HepG2 (cell line): ENCODE measurements around the gene ACP1. TPM values are rescaled to one million over a fixed set of nuclear protein-coding genes. Genes with fewer than 3 reads are reported as not detected.

ENCODE experiments used
- ATAC-seq: fragments of 200-7000 bp; cut with Tn5 transposase; 3 replicates; pipeline ENCODE4 v1.9.1; 2020; ENCODE audit warnings: mild to moderate bottlenecking, moderate library complexity
- BruUV-seq: library from RNA; stranded (reverse); fragments of 400-500 nt; replicated peaks from 2 replicates; lab custom pipeline; 2021; lab: Mats Ljungman, UMichigan
- CTCF ChIA-PET: fragments of 300-600 bp; formaldehyde crosslinking; extraction: SDS; loops from one replicate; lab custom pipeline; 2021; ENCODE audit warnings: low total read pairs, inconsistent platforms, low intra/inter-chr PET ratio; lab: Yijun Ruan, JAX
- POLR2A ChIA-PET: fragments of 350-600 bp; sonication (Branson Sonifier 250); formaldehyde crosslinking; loops from one replicate; lab custom pipeline; 2020; ENCODE audit warnings: antibody characterized with exemption, inconsistent platforms; lab: Yijun Ruan, JAX
- DNase-seq: peaks from one replicate; pipeline ENCODE4 v3.0.0-alpha.2; 2015; ENCODE audit warnings: low spot score
- FAIRE-seq: peaks from 3 replicates; lab custom pipeline; 2011; peaks lifted over from hg19 to GRCh38; lab: Jason Lieb, UNC
- H2AFZ ChIP-seq: one replicate; pipeline ENCODE4 v1.6.1; 2011; ENCODE audit warnings: low read length, inconsistent platforms
- H3K27ac ChIP-seq: fragments of 300-600 bp; 3 replicates; pipeline ENCODE4 v1.8.0; 2011; ENCODE audit warnings: mixed run types, mild to moderate bottlenecking, mixed read lengths, low read length, inconsistent platforms; ENCODE audit not compliant: insufficient read depth; ENCODE audit errors: extremely low read length
- H3K27me3 ChIP-seq, 2 experiments: fragments of 200-600 bp in 1 of 2; 2 replicates in 1 of 2; 3 replicates in 1 of 2; pipeline versions ENCODE4 v1.6.0 to v1.8.0; 2011; ENCODE audit warnings: low read length in 2 of 2, mild to moderate bottlenecking in 2 of 2, moderate library complexity in 2 of 2, inconsistent platforms in 1 of 2; ENCODE audit not compliant: insufficient read depth in 2 of 2, control insufficient read depth in 1 of 2
- H3K36me3 ChIP-seq, 2 experiments: fragments of 200-600 bp in 1 of 2; replicated peaks in 1 of 2; 2 replicates in 1 of 2; 3 replicates in 1 of 2; pipeline versions ENCODE4 v1.5.1 to v1.8.0; 2011; ENCODE audit warnings: low read length in 2 of 2, inconsistent platforms in 1 of 2; ENCODE audit not compliant: insufficient read depth in 2 of 2, control insufficient read depth in 1 of 2
- H3K4me1 ChIP-seq: 2 replicates; pipeline ENCODE4 v1.5.1; 2012; ENCODE audit warnings: low read length, inconsistent platforms; ENCODE audit not compliant: insufficient read depth
- H3K4me2 ChIP-seq: 2 replicates; pipeline ENCODE4 v1.6.0; 2011; ENCODE audit warnings: low read depth, low read length, inconsistent platforms
- H3K4me3 ChIP-seq, 3 experiments: fragments of 200-600 bp in 1 of 3; sonication (generic), shearing (Covaris generic) in 1 of 3; replicated peaks in 1 of 3; 2 replicates each; pipeline ENCODE4 v1.5.1; 2011 to 2016; ENCODE audit warnings: low read length in 3 of 3, inconsistent platforms in 2 of 3, low read depth in 2 of 3, mild to moderate bottlenecking in 2 of 3, control low read depth in 1 of 3, mixed read lengths in 1 of 3; ENCODE audit not compliant: insufficient read depth in 1 of 3
- H3K79me2 ChIP-seq: one replicate; pipeline ENCODE4 v1.6.1; 2011; ENCODE audit warnings: low read length, inconsistent platforms; ENCODE audit not compliant: insufficient read depth
- H3K9ac ChIP-seq: 2 replicates; pipeline ENCODE4 v1.6.0; 2011; ENCODE audit warnings: mild to moderate bottlenecking, low read depth, low read length, inconsistent platforms; ENCODE audit not compliant: insufficient read depth
- H3K9me3 ChIP-seq: 2 replicates; pipeline ENCODE4 v1.5.1; 2012; ENCODE audit warnings: mild to moderate bottlenecking, low read length
- H4K20me1 ChIP-seq: 2 replicates; pipeline ENCODE4 v1.6.0; 2011; ENCODE audit warnings: inconsistent platforms, mild to moderate bottlenecking, low read length, moderate library complexity; ENCODE audit not compliant: insufficient read depth
- AGO2 ChIP-seq: fragments of 200-400 bp; formaldehyde crosslinking; optimal IDR thresholded peaks from 2 replicates; pipeline ENCODE3; 2017; ENCODE audit warnings: mild to moderate bottlenecking, low read depth, low read length, moderate library complexity
- GFI1 ChIP-seq: sonication (generic); formaldehyde crosslinking; IDR thresholded peaks from 2 replicates; pipeline ENCODE4 v1.5.0; 2020; ENCODE audit warnings: missing genetic modification reagents, mild to moderate bottlenecking, borderline replicate concordance
- KDM2A ChIP-seq: sonication (generic); formaldehyde crosslinking; IDR thresholded peaks from 2 replicates; pipeline ENCODE4 v1.4.0; 2020; ENCODE audit warnings: low read depth, missing genetic modification reagents, borderline replicate concordance
- NBN ChIP-seq: fragments of 450-650 bp; conservative IDR thresholded peaks from 2 replicates; pipeline ENCODE4 v1.6.1; 2017
- NR1H2 ChIP-seq: sonication (generic); formaldehyde crosslinking; IDR thresholded peaks from 2 replicates; pipeline ENCODE4 v1.8.1; 2022; ENCODE audit warnings: low read depth, missing genetic modification reagents, borderline replicate concordance
- POLR2A ChIP-seq, 2 experiments: IDR thresholded peaks; 2 replicates each; pipeline ENCODE4 v1.6.1; 2011; ENCODE audit warnings: low read depth in 2 of 2, low read length in 2 of 2, mild to moderate bottlenecking in 1 of 2, moderate library complexity in 1 of 2; ENCODE audit not compliant: insufficient read depth in 1 of 2
- RXRB ChIP-seq: IDR thresholded peaks from 2 replicates; pipeline ENCODE4 v1.6.1; 2016; ENCODE audit warnings: borderline replicate concordance, missing genetic modification reagents, missing compliant biosample characterization
- WGBS: methylation state at CpG from one replicate; pipeline ENCODE4 v1.1.6; 2017; ENCODE audit warnings: low lambda C conversion rate; 5-methylcytosine and 5-hydroxymethylcytosine counted together
- in situ Hi-C: cut with HindIII; loops from 2 replicates; pipeline ENCODE4 v1.10.0; 2017; ENCODE audit warnings: low pct_unique_long_range_greater_than_20kb; ENCODE audit not compliant: extremely low pct_ligation_motif_present
- intact Hi-C: fragments of 100-400 bp; cut with micrococcal nuclease; formaldehyde crosslinking; loops from one replicate; pipeline ENCODE4 v1.10.0; 2022; ENCODE audit not compliant: unreplicated experiment
- polyA plus RNA-seq, 8 experiments: library from polyadenylated mRNA; depleted of rRNA in 3 of 8; stranded (reverse) in 7 of 8; unstranded in 1 of 8; fragments of >200 nt; fragmentation: Illumina TruSeq in 4 of 8; extraction: Trizol in 4 of 8; gene quantifications; 2 replicates each; pipeline versions ENCODE4 v1.2.1 to v1.2.3, GENCODE V29; 2011 to 2016; ENCODE audit warnings: low read depth in 4 of 8, missing spikeins in 1 of 8, mixed read lengths in 1 of 8; ENCODE audit not compliant: insufficient read depth in 1 of 8
- total RNA-seq, 5 experiments: library from RNA; depleted of rRNA; stranded (reverse); fragments of >200 nt; fragmentation: Illumina TruSeq; extraction: Trizol; gene quantifications; 2 replicates each; pipeline ENCODE4 v1.2.3, GENCODE V29; 2016; ENCODE audit warnings: low read depth in 1 of 5
- TF ChIP-seq, protein P1 (sequence below): sonication (generic); formaldehyde crosslinking; IDR thresholded peaks from 2 replicates; pipeline ENCODE4 v1.4.0; 2020; ENCODE audit warnings: mild to moderate bottlenecking, low read depth, missing genetic modification reagents

ACP1 gene
- total and polyA plus RNA-seq, 2 of the 13 experiments (the other 11 are each of a cell fraction or from before 2014, with no cell fraction given) = 246 to 348 TPM

DNA sequence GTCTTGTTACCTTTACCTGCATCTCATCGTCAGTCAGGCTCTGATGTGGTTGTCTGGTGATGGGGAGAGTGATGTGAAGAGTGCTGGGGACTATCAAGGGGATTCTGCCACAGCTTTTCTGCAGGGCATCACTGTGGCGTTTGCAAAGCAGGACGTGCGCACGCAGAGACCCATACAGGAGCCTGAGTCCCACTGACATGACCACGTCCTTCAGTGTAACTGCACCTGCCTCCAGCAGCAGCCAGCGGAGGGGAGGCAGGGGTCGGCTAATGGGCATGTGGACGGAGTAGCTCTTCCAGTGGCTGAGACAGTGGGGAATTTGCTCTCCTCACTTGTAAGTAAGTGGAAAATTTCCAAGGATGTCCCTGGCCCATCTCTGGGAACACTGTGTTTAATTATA is 16.6 kb downstream of the ACP1 start:
- TF ChIP-seq RXRB (CRISPR knock-in tag) = no peak
- TF ChIP-seq NR1H2 = no peak
- no peak for TF ChIP-seq NBN
- peak; percentile 8 to 43; a peak in 2 of 4 replicates for TF ChIP-seq POLR2A (IDR thresholded peaks at IDR 0.05; ENCODE audit: insufficient read depth in 1 of 2, low read depth in 2 of 2, low read length in 2 of 2)
- 0 out of 2 replicates have a peak, but pooled peaks have one; percentile 2 for TF ChIP-seq KDM2A (CRISPR knock-in tag)
- TF ChIP-seq AGO2 = peak; percentile 70
- TF ChIP-seq, protein P1, sequence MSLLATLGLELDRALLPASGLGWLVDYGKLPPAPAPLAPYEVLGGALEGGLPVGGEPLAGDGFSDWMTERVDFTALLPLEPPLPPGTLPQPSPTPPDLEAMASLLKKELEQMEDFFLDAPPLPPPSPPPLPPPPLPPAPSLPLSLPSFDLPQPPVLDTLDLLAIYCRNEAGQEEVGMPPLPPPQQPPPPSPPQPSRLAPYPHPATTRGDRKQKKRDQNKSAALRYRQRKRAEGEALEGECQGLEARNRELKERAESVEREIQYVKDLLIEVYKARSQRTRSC (CRISPR knock-in tag) = no peak
- TF ChIP-seq GFI1 (CRISPR knock-in tag) = no peak
- TF ChIP-seq, all 625 proteins: peak for 3
- Histone ChIP-seq H2AFZ (no peak overlapping the region), H3K9me3 (no peaks in the 10 kb centered on the region), H3K4me1 (no peaks in the 10 kb centered on the region), H3K36me3 (peaks cover 24 to 50% of the 10 kb centered on the region in 2 experiments), H3K27me3 (no peaks in the 10 kb centered on the region), H3K27ac (no peak overlapping the region), H3K9ac (no peak overlapping the region), H4K20me1 (peaks cover 2% of the 10 kb centered on the region; the same call in 1 of the 2 replicates), H3K4me2 (no peak overlapping the region), H3K4me3 (no peak overlapping the region), H3K79me2 (peaks cover 26% of the 10 kb centered on the region)
- ATAC-seq (no peak), DNase-seq (no peak), FAIRE-seq (no peak)
- intact Hi-C loops (no loop called here), in situ Hi-C loops (no loop called here)
- BruUV-seq = no TSS peak
- CTCF ChIA-PET = interaction anchor here (2.0 kb wide), 1 partner anchor 35 kb away, joined by 5 read pairs; no protein-coding TSS in a partner anchor
- 98% methylated on average over 9 of the region's 9 CpGs for WGBS
- POLR2A ChIA-PET = interaction anchor here (1.2 to 1.3 kb wide), 2 partner anchors 105 to 106 kb away, joined by 4 to 5 read pairs; no protein-coding TSS in a partner anchor
